Measurements from ENCODE around the gene CDK14. TPM values are rescaled to one million over a fixed set of nuclear protein-coding genes. Genes with fewer than 3 reads are reported as not detected.

Gene CDK14
- total and polyA plus RNA-seq, 2 donors (not counting 1 experiment from before 2014, with no cell fraction given): 23.6 to 41.1 TPM

DNA sequence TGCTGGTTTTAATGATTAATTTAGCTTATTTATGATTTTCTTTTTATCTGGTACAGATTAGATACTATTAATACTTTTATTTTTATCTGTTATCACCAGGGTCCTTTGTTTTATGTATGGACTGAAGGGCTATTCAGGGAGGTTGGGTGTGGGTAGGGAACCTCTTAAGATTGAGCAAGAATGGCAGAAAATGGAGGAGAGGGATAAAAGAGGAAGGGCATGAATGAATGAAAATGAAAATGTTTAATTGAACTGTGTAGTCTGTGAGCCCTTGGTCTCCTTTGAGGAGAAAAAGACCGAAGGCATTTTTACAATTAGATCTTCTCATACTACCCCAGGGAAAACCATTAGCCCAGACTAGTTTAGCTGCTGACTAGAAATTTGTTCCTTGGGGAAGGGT lies 93.1 kb downstream of the CDK14 start:
- peaks cover 2% of the 10 kb centered on the region for H3K4me1 ChIP-seq (ENCODE audit: control insufficient read depth, extremely low read depth, insufficient read depth, low read length)
- TF ChIP-seq EZH2 (IDR thresholded peaks at IDR 0.05; ENCODE audit: low read length, missing control alignments): no peak
- TF ChIP-seq, protein P1, sequence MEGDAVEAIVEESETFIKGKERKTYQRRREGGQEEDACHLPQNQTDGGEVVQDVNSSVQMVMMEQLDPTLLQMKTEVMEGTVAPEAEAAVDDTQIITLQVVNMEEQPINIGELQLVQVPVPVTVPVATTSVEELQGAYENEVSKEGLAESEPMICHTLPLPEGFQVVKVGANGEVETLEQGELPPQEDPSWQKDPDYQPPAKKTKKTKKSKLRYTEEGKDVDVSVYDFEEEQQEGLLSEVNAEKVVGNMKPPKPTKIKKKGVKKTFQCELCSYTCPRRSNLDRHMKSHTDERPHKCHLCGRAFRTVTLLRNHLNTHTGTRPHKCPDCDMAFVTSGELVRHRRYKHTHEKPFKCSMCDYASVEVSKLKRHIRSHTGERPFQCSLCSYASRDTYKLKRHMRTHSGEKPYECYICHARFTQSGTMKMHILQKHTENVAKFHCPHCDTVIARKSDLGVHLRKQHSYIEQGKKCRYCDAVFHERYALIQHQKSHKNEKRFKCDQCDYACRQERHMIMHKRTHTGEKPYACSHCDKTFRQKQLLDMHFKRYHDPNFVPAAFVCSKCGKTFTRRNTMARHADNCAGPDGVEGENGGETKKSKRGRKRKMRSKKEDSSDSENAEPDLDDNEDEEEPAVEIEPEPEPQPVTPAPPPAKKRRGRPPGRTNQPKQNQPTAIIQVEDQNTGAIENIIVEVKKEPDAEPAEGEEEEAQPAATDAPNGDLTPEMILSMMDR (conservative IDR thresholded peaks at IDR 0.05 in 1 of 2, IDR thresholded peaks at IDR 0.05 in 1 of 2; ENCODE audit: low read depth in 1 of 2, low read length in 2 of 2): no peak
- H2AFZ ChIP-seq (ENCODE audit: low read length): no peak overlapping the region
- no peak overlapping the region for H3K4me2 ChIP-seq (ENCODE audit: extremely low read depth, insufficient read depth, low read length)
- H3K9me3 ChIP-seq (ENCODE audit: control insufficient read depth, insufficient read depth, low read depth, low read length): no peaks in the 10 kb centered on the region
- no peaks in the 10 kb centered on the region for H3K36me3 ChIP-seq (ENCODE audit: control insufficient read depth, insufficient read depth, low read length)
- no peak overlapping the region for H3K4me3 ChIP-seq (replicated peaks in 1 of 4; ENCODE audit: control extremely low read depth in 1 of 4, insufficient read depth in 1 of 4, low read depth in 3 of 4, low read length in 4 of 4)
- no peak overlapping the region for H3K27ac ChIP-seq (ENCODE audit: insufficient read depth, low read length)
- peaks cover 11% of the 10 kb centered on the region for H3K79me2 ChIP-seq (ENCODE audit: control insufficient read depth, insufficient read depth, low read length)
- no peaks in the 10 kb centered on the region for H3K27me3 ChIP-seq (ENCODE audit: control insufficient read depth, insufficient read depth, low read length)
- H3K9ac ChIP-seq (ENCODE audit: insufficient read depth, low read length): no peak overlapping the region
- no peak for DNase-seq (ENCODE audit: low read depth in 2 of 2)
- no peaks in the 10 kb centered on the region for H4K20me1 ChIP-seq (ENCODE audit: control insufficient read depth, extremely low read depth, insufficient read depth, low read length)

DNA sequence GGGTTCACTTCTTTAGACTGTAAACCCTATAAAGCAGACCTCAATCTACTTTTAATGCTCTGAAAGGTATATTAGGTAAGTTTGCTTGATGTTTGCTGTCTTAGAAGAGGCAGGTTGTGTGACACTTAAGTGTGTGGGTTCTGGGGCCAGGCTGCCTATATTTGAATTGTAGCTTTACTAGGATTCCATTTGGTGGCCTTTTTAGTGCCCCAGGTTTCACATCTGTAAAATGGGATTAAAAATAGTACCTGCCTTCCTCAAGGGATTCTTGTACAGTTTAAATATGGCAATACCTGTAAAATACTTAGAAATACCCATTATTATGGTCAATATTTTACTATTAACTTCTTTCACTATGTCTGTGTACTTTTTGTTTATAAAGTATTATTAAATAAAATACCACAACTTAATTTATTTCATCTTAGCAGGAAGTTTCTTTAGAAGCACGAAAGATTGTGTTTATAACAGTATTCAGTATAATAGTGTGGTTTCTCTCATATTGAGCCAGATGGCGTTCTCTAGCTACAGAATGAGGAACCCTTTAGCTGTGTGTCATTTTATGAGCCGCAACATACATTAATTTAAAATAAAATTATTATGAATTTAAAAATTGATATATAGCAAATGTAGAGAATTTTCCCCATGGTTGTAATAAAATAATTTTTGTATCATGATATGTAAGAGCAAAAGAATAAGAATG lies 94.2 kb downstream of the CDK14 start:
- DNase-seq (ENCODE audit: low read depth in 2 of 2): no peak
- peaks cover 5% of the 10 kb centered on the region for H3K79me2 ChIP-seq (ENCODE audit: control insufficient read depth, insufficient read depth, low read length)

DNA sequence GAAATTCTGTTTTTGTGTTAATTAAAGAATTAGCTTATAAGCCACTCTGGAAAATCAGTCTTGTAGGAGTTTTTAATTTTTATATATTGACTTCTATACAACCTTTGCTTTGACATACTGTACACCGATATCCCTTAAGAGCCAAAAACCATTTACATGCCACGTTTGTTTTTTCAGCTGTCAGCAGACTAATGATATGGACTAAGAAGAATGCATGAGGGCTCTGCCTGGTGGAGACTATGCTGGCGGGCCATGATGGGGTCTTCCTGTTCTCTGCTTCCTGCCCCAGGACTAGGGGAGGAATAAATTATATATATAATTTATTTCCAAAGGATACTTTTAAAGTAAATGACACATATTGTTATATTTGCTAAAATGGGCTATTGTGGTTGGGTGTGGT lies 96.3 kb downstream of the CDK14 start:
- H2AFZ ChIP-seq (ENCODE audit: low read length): no peak overlapping the region
- H3K4me2 ChIP-seq (ENCODE audit: extremely low read depth, insufficient read depth, low read length): peak overlapping the region; percentile 16

More for the DNA sequence above, 94.2 kb downstream of the CDK14 start:
- no peak for TF ChIP-seq EZH2 (IDR thresholded peaks at IDR 0.05; ENCODE audit: low read length, missing control alignments)
- TF ChIP-seq, protein P1 (conservative IDR thresholded peaks at IDR 0.05 in 1 of 2, IDR thresholded peaks at IDR 0.05 in 1 of 2; ENCODE audit: low read depth in 1 of 2, low read length in 2 of 2): peak in 1 of 2 donors; percentile 9
- Histone ChIP-seq H3K36me3 (ENCODE audit: control insufficient read depth, insufficient read depth, low read length) (no peaks in the 10 kb centered on the region), H3K4me3 (replicated peaks in 1 of 4; ENCODE audit: control extremely low read depth in 1 of 4, insufficient read depth in 1 of 4, low read depth in 3 of 4, low read length in 4 of 4) (no peak overlapping the region), H4K20me1 (ENCODE audit: control insufficient read depth, extremely low read depth, insufficient read depth, low read length) (no peaks in the 10 kb centered on the region), H3K9ac (ENCODE audit: insufficient read depth, low read length) (no peak overlapping the region), H2AFZ (ENCODE audit: low read length) (no peak overlapping the region), H3K4me2 (ENCODE audit: extremely low read depth, insufficient read depth, low read length) (no peak overlapping the region), H3K27me3 (ENCODE audit: control insufficient read depth, insufficient read depth, low read length) (no peaks in the 10 kb centered on the region), H3K9me3 (ENCODE audit: control insufficient read depth, insufficient read depth, low read depth, low read length) (no peaks in the 10 kb centered on the region), H3K27ac (ENCODE audit: insufficient read depth, low read length) (no peak overlapping the region), H3K4me1 (ENCODE audit: control insufficient read depth, extremely low read depth, insufficient read depth, low read length) (peaks cover 2% of the 10 kb centered on the region)

More for the DNA sequence above, 96.3 kb downstream of the CDK14 start:
- no peaks in the 10 kb centered on the region for H3K27me3 ChIP-seq (ENCODE audit: control insufficient read depth, insufficient read depth, low read length)
- H3K79me2 ChIP-seq (ENCODE audit: control insufficient read depth, insufficient read depth, low read length): peaks cover 7% of the 10 kb centered on the region
- no peak overlapping the region for H3K27ac ChIP-seq (ENCODE audit: insufficient read depth, low read length)
- no peaks in the 10 kb centered on the region for H3K9me3 ChIP-seq (ENCODE audit: control insufficient read depth, insufficient read depth, low read depth, low read length)
- H3K9ac ChIP-seq (ENCODE audit: insufficient read depth, low read length): no peak overlapping the region
- no peak overlapping the region for H3K4me3 ChIP-seq (replicated peaks in 1 of 4; ENCODE audit: control extremely low read depth in 1 of 4, insufficient read depth in 1 of 4, low read depth in 3 of 4, low read length in 4 of 4)
- TF ChIP-seq, protein P1 (conservative IDR thresholded peaks at IDR 0.05 in 1 of 2, IDR thresholded peaks at IDR 0.05 in 1 of 2; ENCODE audit: low read depth in 1 of 2, low read length in 2 of 2): no peak
- no peak for TF ChIP-seq EZH2 (IDR thresholded peaks at IDR 0.05; ENCODE audit: low read length, missing control alignments)
- H3K4me1 ChIP-seq (ENCODE audit: control insufficient read depth, extremely low read depth, insufficient read depth, low read length): peaks cover 2% of the 10 kb centered on the region
- no peaks in the 10 kb centered on the region for H4K20me1 ChIP-seq (ENCODE audit: control insufficient read depth, extremely low read depth, insufficient read depth, low read length)
- peak in 1 of 2 donors; percentile 75 for DNase-seq (ENCODE audit: low read depth in 2 of 2)
- no peaks in the 10 kb centered on the region for H3K36me3 ChIP-seq (ENCODE audit: control insufficient read depth, insufficient read depth, low read length)

Data from fibroblast of lung (primary cell).